ENCODE measurements around the gene CCNDBP1.
"Not testable (repeated sequence)": the region's sequence is repeated elsewhere in the genome, so short reads cannot be mapped to it uniquely, and the experiment has no call there.

CCNDBP1 gene

DNA sequence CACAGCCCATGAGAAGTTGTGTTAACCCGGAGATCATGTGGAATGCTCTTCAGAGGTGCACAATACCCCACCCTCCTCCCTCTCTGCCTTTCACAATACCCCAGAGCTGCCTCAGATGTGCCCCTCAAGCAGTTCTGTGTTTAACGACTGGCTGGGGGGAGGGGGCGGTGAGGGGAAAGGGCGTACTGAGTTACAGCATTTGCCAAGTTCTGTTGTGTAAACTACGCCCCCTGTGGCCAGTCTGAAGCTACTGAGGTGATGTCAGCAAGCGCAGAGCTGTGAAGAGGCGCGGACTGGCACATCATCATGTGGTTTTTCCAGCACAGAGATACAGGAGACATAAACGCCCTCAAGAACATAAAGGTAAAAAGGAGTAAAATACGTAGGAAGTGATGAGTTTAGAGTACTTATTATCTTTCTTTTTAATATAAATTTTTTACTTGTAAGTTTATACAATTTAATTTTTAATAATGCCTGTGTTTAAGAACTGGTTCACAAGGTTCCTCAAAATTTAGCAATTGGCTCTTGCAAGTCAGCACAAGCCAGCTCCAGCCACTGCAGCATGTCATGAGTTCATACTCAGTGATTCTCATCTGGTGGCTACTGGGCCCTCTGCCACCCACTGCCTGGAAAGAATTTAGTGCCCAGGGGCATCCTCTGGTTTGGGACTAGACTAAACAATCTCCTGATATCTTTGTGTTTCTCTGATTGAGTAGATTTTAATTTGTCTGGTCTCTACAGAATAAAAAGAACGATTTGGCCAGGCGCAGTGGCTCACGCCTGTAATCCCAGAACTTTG is 33.9 kb downstream of the CCNDBP1 start:
- no peak for DNase-seq

DNA sequence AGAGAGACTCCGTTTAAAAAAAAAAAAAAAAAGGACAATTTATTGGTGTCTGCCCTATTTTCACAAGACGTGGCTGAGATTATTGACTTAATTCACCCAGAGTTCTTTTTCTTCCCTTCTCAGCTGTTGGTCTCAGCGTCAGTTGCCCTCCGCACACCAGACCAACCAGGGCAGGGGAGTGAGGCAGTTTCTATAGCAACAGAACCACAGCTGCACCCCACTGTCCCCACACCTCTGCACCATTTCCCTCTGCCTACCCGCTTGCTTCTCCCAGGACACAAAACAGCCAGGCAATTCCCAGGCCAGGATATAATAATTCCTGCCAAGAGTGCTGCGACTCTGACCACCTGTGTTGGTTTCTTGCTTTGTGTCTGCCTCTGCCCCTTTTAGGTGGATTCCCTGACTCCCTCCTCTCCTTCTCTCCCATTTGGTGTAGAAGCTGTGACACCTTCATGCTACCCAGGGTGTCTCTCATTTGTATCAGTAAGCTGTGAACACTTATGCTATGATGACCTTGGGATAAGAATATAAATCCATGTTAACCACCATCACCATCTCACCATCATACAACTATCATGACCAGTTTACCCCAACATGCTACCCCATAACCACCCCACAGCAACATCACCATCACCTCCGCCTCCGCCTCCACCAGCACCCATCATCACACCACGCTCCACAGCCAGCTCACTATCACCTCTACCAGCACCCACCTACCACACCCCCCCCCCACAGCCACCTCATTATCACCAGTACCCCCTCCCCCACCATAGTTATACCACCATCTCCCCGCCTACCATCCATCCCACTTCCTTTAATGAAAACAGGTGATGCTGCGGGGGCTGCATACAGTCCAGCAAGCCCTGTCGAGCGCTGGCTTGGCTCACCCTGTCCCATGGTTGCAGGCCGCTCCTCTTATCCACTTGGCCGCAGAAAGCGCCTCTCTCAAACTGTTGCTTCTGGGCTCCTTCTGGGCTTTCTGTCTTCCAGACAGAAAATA is 35.0 kb downstream of the CCNDBP1 start:
- DNase-seq, result no peak

DNA sequence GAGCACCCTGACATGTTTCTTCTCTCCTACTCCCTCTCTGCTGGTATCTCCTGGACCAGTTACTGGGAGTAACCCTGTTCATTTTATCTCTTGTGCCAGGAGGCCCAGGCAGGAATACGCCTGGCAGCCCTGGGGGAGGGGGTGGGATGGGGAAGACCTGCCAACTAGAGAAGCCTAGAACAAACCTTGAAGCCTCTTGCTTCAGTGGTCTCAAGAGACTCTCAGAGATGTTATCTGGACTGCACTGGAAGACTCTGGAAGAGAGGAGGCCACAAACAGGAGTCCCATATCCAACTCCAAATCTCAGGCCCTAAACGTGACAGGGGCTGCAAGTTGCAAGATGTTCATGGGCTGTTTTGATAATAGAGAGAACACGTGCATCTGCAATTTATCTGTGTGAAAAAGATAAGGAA is 35.8 kb downstream of the CCNDBP1 start, which contains the start of gene EPB42:
Gene EPB42 (minus strand): TSS at position 28 of the 413 bp plus-strand sequence. CDS start 193 bp downstream, outside the sequence.
- DNase-seq, result no peak

DNA sequence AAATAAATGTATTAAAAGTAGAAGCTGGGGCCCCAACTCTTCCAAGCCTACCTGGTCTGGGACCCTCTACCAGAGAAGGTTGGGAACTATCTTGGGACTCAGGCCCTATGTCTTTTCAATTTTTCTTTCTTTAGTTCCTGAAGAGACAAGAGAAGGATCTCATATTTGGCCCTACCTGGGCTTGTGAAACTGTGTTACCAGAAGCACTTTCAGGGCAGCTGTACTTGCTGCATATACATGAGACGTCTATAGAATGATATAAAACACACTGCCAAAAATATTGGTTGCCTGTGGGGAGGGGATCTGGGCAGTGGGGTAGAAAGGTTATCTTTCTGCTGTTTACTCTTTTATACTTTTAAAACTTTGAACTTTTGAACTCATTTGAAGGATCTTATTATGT is 36.2 kb downstream of the CCNDBP1 start:
- DNase-seq, result no peak

DNA sequence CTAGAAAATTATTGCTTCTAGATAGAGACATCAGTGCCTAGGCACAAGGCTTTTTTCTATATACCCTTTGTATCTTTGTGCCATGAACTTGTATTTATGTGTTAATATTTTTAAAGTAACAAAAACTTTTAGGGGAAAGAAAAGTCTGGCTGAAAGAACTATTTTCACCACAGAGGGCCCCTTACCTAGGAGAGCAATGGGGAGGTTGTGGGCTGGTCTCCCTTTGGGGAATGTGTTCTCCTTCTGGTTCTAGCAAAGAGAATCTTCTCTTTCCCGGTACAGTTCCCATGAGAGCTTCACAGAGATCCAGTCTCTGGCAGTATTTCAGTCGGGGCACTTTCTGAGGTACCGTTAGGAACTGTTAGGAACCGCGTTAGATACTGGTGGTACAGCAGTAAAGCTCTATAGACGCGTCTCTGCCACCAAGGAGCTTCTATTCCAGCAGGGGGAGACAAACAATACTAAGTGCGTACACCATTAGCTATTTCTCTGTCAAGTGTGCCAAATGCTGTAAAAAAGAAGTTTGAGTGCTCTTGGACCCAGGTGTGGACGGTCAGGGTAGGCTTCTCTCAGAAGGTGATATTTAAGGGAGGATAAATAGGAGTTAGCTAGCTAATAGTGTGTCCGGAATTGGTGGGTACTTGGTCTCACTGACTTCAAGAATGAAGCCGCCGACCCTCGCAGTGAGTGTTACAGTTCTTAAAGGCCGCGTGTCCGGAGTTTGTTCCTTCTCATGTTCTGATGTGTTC is 40.2 kb downstream of the CCNDBP1 start:
- DNase-seq, result peak in 1 of 2 donors; percentile 78

DNA sequence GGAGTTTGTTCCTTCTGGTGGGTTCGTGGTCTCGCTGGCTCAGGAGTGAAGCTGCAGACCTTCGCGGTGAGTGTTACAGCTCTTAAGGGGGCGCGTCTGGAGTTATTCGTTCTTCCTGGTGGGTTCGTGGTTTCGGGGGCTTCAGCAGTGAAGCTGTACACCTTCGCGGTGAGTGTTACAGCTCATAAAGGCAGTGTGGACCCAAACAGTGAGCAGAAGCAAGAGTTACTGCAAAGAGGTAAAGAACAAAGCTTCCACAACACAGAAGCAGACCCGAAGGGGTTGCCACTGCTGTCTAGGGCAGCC is 40.7 kb downstream of the CCNDBP1 start:
- not testable (repeated sequence) for DNase-seq

DNA sequence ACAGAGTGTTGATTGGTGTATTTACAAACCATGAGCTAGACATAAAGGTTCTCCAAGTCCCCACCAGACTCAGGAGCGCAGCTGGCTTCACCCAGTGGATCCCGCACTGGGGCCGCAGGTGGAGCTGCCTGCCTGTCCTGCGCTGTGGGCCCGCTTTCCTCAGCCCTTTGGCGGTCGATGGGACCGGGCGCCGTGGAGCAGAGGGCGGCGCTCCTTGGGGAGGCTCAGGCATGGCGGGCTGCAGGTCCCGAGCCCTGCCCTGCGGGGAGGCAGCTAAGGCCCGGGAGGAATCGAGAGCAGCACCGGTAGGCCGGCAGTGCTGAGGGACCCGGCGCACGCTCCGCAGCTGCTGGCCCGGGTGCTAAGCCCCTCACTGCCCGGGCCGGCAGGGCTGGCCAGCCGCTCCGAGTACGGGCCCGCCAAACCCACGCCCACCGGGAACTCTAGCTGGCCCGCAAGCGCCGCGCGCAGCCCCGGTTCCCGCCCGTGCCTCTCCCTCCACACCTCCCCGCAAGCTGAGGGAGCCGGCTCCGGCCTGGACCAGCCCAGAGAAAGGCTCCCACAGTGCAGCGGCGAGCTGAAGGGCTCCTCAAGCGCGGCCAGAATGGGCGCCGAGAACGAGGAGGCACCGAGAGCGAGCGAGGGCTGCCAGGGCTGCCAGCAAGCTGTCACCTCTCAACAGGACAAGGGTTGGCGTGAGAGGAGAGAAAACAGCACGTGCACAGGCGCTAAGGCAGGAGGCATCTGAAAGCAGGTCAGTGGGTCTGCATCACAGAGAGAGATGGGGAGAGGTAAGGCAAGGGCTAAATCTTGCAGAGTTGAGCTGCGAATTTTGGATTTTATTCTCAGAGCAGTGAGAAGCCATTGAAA is 41.5 kb downstream of the CCNDBP1 start:
- DNase-seq, result no peak

DNA sequence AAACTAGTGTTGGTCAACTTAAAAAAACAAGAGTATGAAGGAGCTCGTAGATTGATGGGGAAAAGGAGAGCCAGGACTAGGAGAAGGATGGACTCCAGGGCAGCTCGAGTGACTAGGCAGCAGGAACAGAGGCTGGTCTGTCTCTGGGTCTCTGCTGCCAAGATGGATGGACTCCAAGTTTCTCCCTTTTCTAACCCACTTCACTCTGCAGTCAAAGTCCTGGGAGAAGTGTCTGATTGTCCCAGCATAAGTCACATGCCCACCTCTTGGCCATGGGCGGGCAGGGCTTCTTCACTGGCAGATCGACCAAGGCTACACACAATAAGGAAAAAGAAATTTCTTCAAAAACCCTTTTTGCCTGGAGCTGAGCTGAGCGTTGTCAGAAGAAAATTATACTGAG is 44.8 kb downstream of the CCNDBP1 start:
- DNase-seq, result no peak

DNA sequence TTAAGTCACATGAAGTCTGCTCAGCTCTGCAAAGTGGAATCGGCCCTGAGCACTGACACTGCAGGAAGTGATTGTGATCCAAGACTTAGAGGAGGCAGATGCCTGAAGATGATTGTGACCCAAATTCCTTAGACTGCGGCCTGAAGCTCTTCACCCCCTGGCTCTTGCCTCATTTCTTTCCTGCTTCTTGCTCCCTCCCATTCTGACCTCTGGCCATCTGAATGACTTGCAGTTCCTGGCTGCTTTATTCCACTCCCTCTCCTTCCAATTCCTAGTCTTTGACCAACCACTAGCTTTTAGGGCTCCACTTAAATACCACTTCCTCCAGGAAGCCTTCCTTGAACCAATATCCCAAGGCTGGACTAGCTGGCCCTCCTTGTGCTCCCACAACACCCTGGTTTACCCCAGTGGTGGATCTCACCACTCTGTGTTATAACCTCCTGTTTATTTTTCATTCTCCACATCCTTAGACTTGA is 45.5 kb downstream of the CCNDBP1 start:
- DNase-seq, result no peak

DNA sequence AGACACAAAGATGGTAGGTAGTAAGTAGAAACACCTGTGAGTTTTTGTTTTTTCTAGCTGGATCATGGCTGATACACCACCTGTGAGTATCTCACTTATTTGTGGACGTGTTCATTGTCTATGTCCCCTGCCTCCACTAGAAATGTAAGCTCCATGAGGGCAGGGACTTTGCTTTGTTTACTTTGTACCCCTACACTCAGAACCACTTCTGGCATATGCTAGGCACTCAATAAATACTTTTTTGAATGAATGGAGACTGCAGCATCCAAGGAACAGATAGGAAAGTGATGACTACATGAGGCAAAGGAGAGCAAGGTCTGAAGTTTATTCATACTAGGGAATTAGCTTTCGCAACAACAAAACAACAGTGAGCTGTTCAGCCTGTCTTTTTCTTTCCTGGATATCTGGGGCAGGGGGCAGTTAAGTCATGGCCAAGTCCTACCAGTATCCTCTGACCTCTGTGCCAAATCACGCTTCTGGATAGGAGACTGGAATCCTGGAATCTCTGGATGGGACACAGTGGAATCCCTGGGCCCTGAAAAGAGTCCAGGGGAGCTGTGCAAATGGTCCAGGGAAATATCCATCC is 47.2 kb downstream of the CCNDBP1 start:
- no peak for DNase-seq

DNA sequence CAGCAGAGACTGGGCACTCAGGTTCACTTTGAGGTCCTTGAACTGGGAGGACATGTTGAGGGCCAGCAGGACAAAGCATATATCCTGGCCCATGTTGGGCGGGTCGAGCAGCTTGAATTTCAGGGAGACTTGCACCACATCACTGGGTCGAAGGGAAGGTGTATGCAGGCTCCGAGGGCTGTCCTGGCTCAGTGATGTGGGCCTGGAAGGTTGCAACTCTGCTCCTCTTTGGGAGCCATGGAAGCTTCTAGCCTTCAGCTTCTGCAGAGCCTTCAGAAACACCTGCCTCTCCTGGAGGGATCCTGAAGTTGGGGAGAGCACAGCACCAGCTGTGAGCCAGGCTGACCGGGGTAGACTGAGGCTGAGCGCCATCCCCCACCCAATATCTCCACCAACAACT is 50.3 kb downstream of the CCNDBP1 start:
- DNase-seq, result no peak

DNA sequence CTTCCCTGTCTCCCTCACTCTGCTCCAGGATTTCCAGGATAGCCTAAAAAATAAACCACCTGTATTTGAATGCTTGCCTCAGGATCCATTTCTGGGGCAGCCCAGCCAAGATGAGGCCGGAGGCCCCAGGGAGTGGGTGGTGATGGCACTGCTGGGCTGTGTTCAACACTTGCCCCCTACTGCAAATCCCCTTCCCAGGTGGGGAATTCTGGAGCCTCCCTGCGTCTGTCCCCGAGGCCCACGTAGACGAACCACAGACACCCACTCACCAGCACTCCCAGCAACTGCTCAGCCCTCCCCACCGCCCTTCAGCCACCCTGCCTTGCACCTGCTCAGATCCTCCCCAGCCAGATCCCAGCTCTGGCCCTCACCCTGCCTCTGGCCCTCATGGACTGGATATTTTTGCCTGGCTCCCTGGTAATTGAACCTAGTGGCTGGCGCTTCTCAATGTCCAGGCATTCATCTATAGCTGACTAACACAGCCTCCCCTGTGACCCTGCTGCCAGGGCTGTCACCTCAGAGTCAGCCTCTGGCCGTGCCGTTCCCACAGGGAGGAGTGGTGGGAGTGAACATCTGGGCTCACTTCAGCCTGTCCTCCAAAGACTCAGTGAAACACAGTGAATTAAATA is 52.8 kb downstream of the CCNDBP1 start:
- DNase-seq, result no peak

DNA sequence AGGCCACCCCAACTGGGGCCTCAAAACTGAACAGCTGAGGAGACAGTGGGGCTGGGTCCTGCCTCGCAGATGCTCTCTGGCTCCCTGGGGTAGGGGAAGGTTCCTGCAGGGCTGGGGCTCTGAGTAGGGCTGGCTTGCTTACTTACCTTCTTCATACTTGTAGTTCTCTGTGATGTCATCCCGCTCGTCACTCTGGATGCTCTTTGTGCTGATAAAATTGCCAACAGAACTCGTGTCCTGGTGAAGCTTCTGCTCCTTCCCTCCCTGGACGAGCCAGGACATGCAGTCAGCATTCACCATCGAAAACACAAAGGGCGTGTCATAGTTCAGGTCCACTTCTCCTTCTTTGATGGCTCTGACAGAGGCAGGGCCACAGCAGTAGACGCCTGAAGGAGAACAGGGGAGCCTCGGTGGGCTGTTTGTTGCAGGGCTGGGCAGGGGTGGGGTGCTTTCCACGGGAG is 53.5 kb downstream of the CCNDBP1 start:
- no peak for DNase-seq

DNA sequence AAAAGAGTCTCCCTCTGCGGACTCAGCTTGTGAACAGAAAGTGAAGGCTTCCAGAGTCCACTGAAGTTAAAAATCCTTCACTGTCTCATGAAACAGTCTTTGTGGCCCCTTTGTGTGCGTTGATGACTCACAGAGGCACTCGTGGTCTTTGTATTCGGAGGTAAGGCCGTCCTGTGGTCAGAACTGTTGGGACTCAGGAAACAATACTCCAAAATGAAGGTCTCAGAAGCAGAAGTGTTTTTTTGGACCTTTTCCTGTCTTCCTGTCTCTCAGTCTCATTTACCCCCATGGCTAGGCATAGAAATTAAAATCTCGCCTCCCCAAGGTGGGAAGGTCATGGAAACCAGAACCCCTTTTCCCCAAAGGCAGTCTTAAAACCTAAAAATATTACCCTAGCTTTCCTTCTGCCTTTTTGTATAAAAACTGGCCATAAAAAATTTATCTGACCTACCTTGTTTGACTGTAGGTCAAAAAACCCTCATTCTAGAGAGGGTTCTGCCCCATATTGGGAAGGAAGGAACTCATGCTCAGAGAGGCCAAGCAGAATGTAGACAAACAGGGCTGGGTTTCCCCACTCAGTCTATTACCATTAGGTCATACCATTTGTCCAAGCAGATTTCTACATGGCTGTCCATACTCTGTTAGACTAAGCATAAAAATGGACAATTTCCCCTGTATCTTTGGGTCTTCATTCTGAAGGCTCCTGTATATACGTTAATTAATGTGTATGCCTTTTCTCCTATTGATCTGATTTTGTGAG is 54.7 kb downstream of the CCNDBP1 start:
- DNase-seq, result peak in 1 of 2 donors; percentile 77

DNA sequence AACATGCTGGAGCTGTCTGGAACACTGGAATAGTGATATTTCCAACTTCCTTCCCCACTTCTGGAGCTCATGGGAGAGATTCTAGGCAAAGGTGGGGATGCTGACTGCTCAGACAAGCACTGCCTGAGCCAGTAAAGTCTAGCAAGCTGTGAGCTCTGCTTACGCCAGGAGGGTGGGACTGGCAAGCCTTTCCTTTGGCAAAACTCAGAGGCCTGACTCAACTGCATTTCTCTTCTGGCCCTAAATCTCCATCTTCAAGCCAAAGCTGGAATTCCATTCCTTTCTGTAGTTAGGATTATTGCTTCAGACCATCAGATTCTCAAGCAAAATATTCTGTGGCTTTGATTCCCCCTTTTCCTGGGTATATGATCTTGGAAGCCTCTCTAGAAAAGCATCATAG is 55.9 kb downstream of the CCNDBP1 start:
- DNase-seq, result no peak

DNA sequence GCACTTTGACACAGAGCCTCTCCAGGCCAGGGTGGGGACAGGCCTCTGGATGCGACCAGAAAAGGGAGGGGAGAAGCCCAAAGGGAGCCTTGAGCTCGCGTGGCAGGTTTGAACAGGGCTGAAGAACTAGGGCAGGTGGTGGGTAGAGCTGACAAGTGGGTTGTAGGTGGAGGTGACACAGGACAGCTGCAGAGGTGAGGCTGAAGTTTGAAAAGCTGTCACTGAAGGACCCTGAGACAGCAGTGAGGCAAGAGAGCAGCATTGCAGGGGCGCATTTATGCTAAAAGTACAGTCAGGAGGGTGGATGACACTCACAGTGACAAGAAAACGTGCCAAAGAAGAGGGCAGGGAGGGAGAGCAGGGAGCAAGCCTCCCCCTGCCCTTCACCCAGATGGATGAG is 57.4 kb downstream of the CCNDBP1 start:
- no peak for DNase-seq

DNA sequence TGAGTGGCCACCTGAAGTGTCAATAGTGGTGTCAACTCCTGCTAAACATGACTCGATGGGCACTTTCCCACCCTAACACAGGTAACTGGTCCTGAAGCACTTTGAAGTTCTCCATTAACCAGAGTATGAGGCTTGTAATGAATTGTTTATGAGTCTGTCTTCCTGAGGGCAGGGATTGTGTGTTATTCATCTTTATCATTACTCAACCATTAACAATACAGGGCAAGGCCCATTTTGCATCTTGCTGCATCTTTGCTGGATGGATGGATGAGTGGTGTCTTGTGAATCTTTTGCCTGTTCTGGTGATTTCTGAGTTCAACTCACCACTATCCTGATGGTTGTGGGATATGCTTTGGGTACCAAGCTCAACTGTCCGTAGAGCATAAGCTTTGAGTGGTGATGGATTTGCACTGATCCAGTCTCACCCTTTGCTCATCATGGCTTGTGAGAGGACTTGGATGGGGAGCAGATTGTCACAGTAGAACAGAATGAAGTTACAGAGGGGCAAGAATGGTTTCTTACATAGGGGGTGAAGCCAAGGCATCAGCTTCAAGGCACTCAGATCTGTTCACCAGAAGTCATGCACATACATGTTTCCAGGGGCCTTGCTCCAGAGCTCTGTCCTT is 57.9 kb downstream of the CCNDBP1 start:
- DNase-seq, result no peak

DNA sequence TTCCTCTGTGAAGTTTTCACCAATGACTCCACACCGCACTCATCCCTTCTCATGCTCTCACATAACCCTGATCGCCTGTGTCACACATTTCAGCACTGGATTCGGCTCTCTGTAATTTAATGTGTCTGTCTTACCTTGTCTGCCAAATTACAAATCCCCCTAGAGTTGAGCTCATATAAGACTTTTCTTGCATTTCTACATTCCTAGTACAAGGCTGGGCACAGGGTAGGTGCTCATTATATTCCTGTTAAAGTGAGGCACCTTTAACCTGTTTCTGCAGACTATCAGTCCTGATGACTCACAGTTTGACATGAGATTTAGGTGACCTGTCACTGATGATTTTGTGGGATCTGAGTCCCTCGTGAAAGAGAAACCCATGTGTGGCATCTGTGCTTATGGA is 58.9 kb downstream of the CCNDBP1 start:
- DNase-seq, result no peak

DNA sequence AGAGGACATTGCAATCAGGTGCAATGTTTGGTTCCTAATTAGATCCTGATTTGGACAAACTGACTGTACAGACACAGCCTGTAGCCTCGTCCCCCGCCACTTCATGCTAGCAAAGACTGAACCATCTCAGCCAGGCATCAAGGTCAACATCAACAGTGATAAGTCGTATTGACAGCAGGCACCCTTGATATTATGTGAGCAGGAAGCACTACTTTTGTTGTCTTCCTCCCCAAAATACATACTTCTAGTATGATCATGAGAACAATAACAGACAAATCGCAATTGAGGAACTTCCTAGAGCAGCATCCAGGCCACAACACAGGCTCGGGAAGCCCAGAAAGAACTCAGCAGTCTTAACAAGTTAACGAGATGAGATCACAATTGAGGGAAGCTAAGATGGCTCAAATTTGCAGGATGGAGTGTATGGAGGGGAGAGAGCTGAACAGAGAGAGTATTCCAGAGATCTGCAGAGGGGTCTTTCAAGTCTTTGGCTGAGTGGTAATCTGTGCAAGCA is 61.1 kb downstream of the CCNDBP1 start:
- peak in 1 of 2 donors; percentile 37 for DNase-seq
